ENCODE results near the gene ANKRD49.
"Not testable (repeated sequence)": the region's sequence is repeated elsewhere in the genome, so short reads cannot be mapped to it uniquely, and the experiment has no call there.

Gene ANKRD49

GRCh38 chr11:94459576-94459975 lies 34.2 kb upstream of the ANKRD49 start:
- WGBS, result 93% methylated on average over 2 of the region's 2 CpGs
- H3K9ac ChIP-seq (ENCODE audit: low read depth, low read length), result no peak overlapping the region
- no peaks in the 10 kb centered on the region for H3K27me3 ChIP-seq (ENCODE audit: insufficient read depth, low read length)
- no peak overlapping the region for H3K4me3 ChIP-seq (ENCODE audit: low read length)
- no peaks in the 10 kb centered on the region for H3K9me3 ChIP-seq (ENCODE audit: insufficient read depth, low read depth, low read length)
- H3K4me1 ChIP-seq (ENCODE audit: insufficient read depth, low read length), result no peaks in the 10 kb centered on the region
- H3K36me3 ChIP-seq (ENCODE audit: insufficient read depth, low read length), result peaks cover 62% of the 10 kb centered on the region
- no peak overlapping the region for H3K27ac ChIP-seq (ENCODE audit: low read depth, low read length)

GRCh38 chr11:94469416-94469815 lies 24.4 kb upstream of the ANKRD49 start:
- peaks cover 65% of the 10 kb centered on the region for H3K36me3 ChIP-seq (ENCODE audit: insufficient read depth, low read length)
- 93% methylated on average over 2 of the region's 2 CpGs for WGBS

DNA sequence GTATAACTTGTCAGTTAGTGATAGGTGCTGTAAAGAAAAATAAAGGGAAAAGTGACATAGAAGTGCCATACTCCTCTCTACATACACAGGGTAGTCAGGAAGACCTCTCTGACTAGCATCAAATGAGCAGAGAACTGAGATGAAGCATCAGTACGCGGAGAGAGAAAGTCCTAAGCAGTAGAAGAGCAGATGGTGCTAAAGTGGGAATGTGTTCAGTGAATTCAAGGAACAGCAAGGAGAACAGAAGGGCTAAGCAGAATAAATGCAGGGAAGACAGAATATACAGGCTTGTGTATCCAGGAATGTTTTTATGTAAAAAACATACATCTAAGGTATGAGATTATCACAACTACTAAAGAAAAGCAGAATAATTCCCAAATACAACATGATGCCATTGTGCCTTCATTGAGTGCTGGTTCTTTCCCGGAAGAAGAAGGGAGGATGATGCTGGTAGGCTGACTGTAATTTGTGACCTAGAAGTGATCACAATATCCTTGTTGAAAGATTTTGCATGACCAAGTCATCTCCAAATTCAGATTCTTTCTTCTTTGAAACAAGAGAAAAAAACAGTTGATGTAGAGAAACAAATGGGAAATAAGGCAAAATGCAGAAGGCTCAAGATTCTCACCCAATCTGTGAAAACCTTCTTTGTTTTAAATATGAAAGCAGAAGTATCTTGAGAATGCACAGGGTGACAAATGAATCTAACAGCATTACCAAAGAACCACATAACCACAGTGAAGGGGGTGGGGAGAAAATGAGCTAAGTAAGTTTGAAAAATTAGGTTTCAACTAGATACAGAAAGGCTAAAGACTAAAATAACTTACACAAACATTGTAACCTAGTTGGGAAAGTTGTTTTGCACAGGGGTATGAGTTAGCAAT lies 20.6 kb upstream of the ANKRD49 start:
- Histone ChIP-seq H3K27me3 (ENCODE audit: insufficient read depth, low read length) (no peaks in the 10 kb centered on the region), H3K9ac (ENCODE audit: low read depth, low read length) (no peak overlapping the region), H3K4me1 (ENCODE audit: insufficient read depth, low read length) (peaks cover 20% of the 10 kb centered on the region), H3K27ac (ENCODE audit: low read depth, low read length) (peak overlapping the region; percentile 59; the same call in 1 of the 2 replicates), H3K4me3 (ENCODE audit: low read length) (no peak overlapping the region), H3K36me3 (ENCODE audit: insufficient read depth, low read length) (peaks cover 69% of the 10 kb centered on the region), H3K9me3 (ENCODE audit: insufficient read depth, low read depth, low read length) (no peaks in the 10 kb centered on the region)
- 97% methylated on average over 3 of the region's 3 CpGs for WGBS

More at GRCh38 chr11:94469416-94469815, 24.4 kb upstream of the ANKRD49 start:
- Histone ChIP-seq H3K9ac (ENCODE audit: low read depth, low read length) (no peak overlapping the region), H3K4me3 (ENCODE audit: low read length) (no peak overlapping the region), H3K9me3 (ENCODE audit: insufficient read depth, low read depth, low read length) (no peaks in the 10 kb centered on the region), H3K27ac (ENCODE audit: low read depth, low read length) (no peak overlapping the region), H3K27me3 (ENCODE audit: insufficient read depth, low read length) (no peaks in the 10 kb centered on the region), H3K4me1 (ENCODE audit: insufficient read depth, low read length) (peaks cover 18% of the 10 kb centered on the region)

- 92% methylated on average over 2 of the region's 2 CpGs for WGBS
- Histone ChIP-seq H3K9ac (ENCODE audit: low read depth, low read length) (no peak overlapping the region), H3K27ac (ENCODE audit: low read depth, low read length) (no peak overlapping the region), H3K4me3 (ENCODE audit: low read length) (no peak overlapping the region), H3K9me3 (ENCODE audit: insufficient read depth, low read depth, low read length) (no peaks in the 10 kb centered on the region), H3K27me3 (ENCODE audit: insufficient read depth, low read length) (no peaks in the 10 kb centered on the region), H3K4me1 (ENCODE audit: insufficient read depth, low read length) (peaks cover 20% of the 10 kb centered on the region), H3K36me3 (ENCODE audit: insufficient read depth, low read length) (peaks cover 77% of the 10 kb centered on the region)
Observed at GRCh38 chr11:94477624-94478023, 16.2 kb upstream of the ANKRD49 start.

GRCh38 chr11:94481342-94481741 lies 12.4 kb upstream of the ANKRD49 start:
- H3K9ac ChIP-seq (ENCODE audit: low read depth, low read length), result no peak overlapping the region
- no peaks in the 10 kb centered on the region for H3K9me3 ChIP-seq (ENCODE audit: insufficient read depth, low read depth, low read length)
- no peaks in the 10 kb centered on the region for H3K4me1 ChIP-seq (ENCODE audit: insufficient read depth, low read length)
- no peaks in the 10 kb centered on the region for H3K27me3 ChIP-seq (ENCODE audit: insufficient read depth, low read length)
- H3K36me3 ChIP-seq (ENCODE audit: insufficient read depth, low read length), result peaks cover 93% of the 10 kb centered on the region
- no peak overlapping the region for H3K27ac ChIP-seq (ENCODE audit: low read depth, low read length)
- H3K4me3 ChIP-seq (ENCODE audit: low read length), result no peak overlapping the region

GRCh38 chr11:94486068-94486467 lies 7.7 kb upstream of the ANKRD49 start:
- 100% methylated on average over 1 of the region's 1 CpG for WGBS
- Histone ChIP-seq H3K4me1 (ENCODE audit: insufficient read depth, low read length) (no peaks in the 10 kb centered on the region), H3K36me3 (ENCODE audit: insufficient read depth, low read length) (peaks cover 97% of the 10 kb centered on the region)

DNA sequence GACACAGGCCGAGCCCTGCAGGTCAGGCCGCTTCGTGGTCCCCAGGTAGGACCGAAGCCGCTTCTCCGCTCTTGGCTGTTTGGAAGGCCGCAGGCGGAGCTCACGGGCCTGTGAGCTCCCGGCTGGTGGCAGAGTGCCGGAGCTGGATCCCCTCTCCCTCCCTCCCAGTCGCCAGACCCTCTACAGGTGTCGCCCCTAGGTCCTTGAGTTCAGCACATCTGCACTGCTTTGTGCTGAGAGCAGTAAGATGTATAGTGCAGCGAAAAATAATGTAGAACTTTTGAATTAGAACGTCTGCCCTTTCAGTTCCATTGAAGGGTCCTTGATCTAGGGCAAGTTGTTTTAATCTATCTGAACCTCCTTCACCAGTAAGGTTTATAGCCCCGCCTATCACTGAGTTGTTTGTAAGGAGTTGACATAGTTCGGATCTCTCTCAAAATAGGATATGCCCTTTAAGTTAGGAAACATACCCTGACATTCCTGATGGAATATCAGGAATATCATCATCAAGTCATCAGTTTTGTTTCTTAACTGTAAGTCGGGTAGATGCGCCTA lies 419 bp downstream of the ANKRD49 start:
- Histone ChIP-seq H3K27ac (ENCODE audit: low read depth, low read length) (peak overlapping the region; percentile 99; the same call in 1 of the 2 replicates), H3K27me3 (ENCODE audit: insufficient read depth, low read length) (no peaks in the 10 kb centered on the region), H3K36me3 (ENCODE audit: insufficient read depth, low read length) (peaks cover 47% of the 10 kb centered on the region), H3K9me3 (ENCODE audit: insufficient read depth, low read depth, low read length) (no peaks in the 10 kb centered on the region), H3K4me1 (ENCODE audit: insufficient read depth, low read length) (0 out of 2 replicates have a peak, but pooled peaks cover 11% of the 10 kb centered on the region), H3K4me3 (ENCODE audit: low read length) (peak overlapping the region; percentile 82), H3K9ac (ENCODE audit: low read depth, low read length) (peak overlapping the region; percentile 98)
- WGBS, result 2% methylated on average over 16 of the region's 19 CpGs

More at GRCh38 chr11:94486068-94486467, 7.7 kb upstream of the ANKRD49 start:
- H3K27ac ChIP-seq (ENCODE audit: low read depth, low read length), result no peak overlapping the region
- H3K9ac ChIP-seq (ENCODE audit: low read depth, low read length), result no peak overlapping the region
- H3K4me3 ChIP-seq (ENCODE audit: low read length), result no peak overlapping the region
- no peaks in the 10 kb centered on the region for H3K9me3 ChIP-seq (ENCODE audit: insufficient read depth, low read depth, low read length)
- no peaks in the 10 kb centered on the region for H3K27me3 ChIP-seq (ENCODE audit: insufficient read depth, low read length)

GRCh38 chr11:94500181-94500580 lies 6.4 kb downstream of the ANKRD49 start:
- WGBS, result 93% methylated on average over 2 of the region's 2 CpGs
- no peak overlapping the region for H3K4me3 ChIP-seq (ENCODE audit: low read length)
- no peak overlapping the region for H3K9ac ChIP-seq (ENCODE audit: low read depth, low read length)
- no peak overlapping the region for H3K27ac ChIP-seq (ENCODE audit: low read depth, low read length)
- H3K27me3 ChIP-seq (ENCODE audit: insufficient read depth, low read length), result no peaks in the 10 kb centered on the region
- peaks cover 31% of the 10 kb centered on the region for H3K36me3 ChIP-seq (ENCODE audit: insufficient read depth, low read length)
- no peaks in the 10 kb centered on the region for H3K9me3 ChIP-seq (ENCODE audit: insufficient read depth, low read depth, low read length)
- H3K4me1 ChIP-seq (ENCODE audit: insufficient read depth, low read length), result no peaks in the 10 kb centered on the region

GRCh38 chr11:94501522-94501921 lies 7.7 kb downstream of the ANKRD49 start:
- Histone ChIP-seq H3K9me3 (ENCODE audit: insufficient read depth, low read depth, low read length) (no peaks in the 10 kb centered on the region), H3K27me3 (ENCODE audit: insufficient read depth, low read length) (no peaks in the 10 kb centered on the region), H3K4me1 (ENCODE audit: insufficient read depth, low read length) (no peaks in the 10 kb centered on the region), H3K9ac (ENCODE audit: low read depth, low read length) (no peak overlapping the region), H3K27ac (ENCODE audit: low read depth, low read length) (no peak overlapping the region), H3K36me3 (ENCODE audit: insufficient read depth, low read length) (peaks cover 31% of the 10 kb centered on the region), H3K4me3 (ENCODE audit: low read length) (no peak overlapping the region)
- 70% methylated on average over 1 of the region's 2 CpGs for WGBS

DNA sequence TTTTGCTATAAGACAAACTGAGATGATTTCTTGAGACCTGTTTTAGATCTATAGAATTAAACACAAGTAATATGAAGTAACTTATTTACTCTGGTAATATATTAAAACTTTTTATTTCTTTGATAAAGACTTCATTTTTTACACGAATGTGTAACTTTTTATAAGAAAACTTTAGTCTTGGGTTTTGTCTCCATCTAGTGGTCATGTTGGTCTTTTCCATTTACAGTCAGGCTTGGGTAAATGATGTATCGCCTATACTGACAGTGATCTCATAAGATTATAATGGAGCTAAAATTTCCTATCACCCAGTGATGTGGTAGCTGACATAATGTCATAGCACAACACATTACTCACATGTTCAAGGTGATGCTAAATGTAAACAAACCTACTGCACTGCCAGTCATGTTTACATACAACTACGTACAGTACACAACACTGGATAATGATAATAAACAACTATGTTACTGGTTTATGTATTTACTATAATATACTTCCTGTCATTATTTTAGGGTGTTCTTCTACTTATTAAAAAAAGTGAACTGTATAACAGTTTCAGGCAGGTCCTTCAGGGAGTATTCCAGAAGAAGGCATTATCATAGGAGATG lies 11.0 kb downstream of the ANKRD49 start:
- Histone ChIP-seq H3K4me1 (ENCODE audit: insufficient read depth, low read length) (no peaks in the 10 kb centered on the region), H3K27me3 (ENCODE audit: insufficient read depth, low read length) (no peaks in the 10 kb centered on the region), H3K36me3 (ENCODE audit: insufficient read depth, low read length) (no peaks in the 10 kb centered on the region), H3K9ac (ENCODE audit: low read depth, low read length) (no peak overlapping the region), H3K27ac (ENCODE audit: low read depth, low read length) (no peak overlapping the region), H3K4me3 (ENCODE audit: low read length) (no peak overlapping the region), H3K9me3 (ENCODE audit: insufficient read depth, low read depth, low read length) (no peaks in the 10 kb centered on the region)
- no CpG with 5 or more reads among the region's 3 CpGs for WGBS

DNA sequence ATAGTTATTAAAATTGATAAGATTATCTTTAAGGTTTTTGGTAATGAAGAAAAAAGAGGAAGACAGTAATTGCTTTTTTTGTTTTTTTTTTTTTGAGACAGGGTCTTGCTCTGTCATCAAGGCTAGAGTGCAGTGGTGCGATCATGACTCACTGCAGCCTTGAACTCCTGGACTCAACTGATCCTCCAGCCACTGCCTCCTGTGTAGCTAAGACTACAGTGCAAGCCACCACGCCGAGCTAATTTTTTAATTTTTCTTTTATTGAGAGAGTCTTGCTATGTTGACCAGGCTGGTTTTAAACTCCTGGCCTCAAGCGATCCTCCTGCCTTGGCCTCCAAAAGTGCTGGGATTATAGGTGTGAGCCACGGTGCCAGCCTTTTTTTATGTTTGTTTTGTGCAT lies 12.7 kb downstream of the ANKRD49 start:
- not testable (repeated sequence) for H3K27me3 ChIP-seq (ENCODE audit: insufficient read depth, low read length); H3K27ac ChIP-seq (ENCODE audit: low read depth, low read length); H3K9ac ChIP-seq (ENCODE audit: low read depth, low read length); H3K9me3 ChIP-seq (ENCODE audit: insufficient read depth, low read depth, low read length); H3K4me1 ChIP-seq (ENCODE audit: insufficient read depth, low read length); H3K4me3 ChIP-seq (ENCODE audit: low read length); H3K36me3 ChIP-seq (ENCODE audit: insufficient read depth, low read length)
- WGBS, result 90% methylated on average over 4 of the region's 5 CpGs
